GM12891 (cell line): ENCODE results near the gene TCEANC.
A peak's percentile ranks its signal among the peaks of the same experiment; 100 is the strongest.

ENCODE experiments used
- DNase-seq: peaks from one replicate; pipeline ENCODE4 v3.0.0; 2011; ENCODE audit warnings: low spot score; ENCODE audit not compliant: insufficient read length
- FAIRE-seq: peaks from 2 replicates; lab custom pipeline; 2011; peaks lifted over from hg19 to GRCh38; lab: Jason Lieb, UNC
- PAX5 ChIP-seq: IDR thresholded peaks from 2 replicates; pipeline ENCODE4 v1.6.1; 2011; ENCODE audit warnings: low read length, moderate library complexity, mild to moderate bottlenecking; ENCODE audit not compliant: insufficient read depth, severe bottlenecking
- POLR2A ChIP-seq: IDR thresholded peaks from 2 replicates; pipeline ENCODE4 v1.6.1; 2011; ENCODE audit warnings: low read depth, low read length, control low read depth
- POLR2AphosphoS5 ChIP-seq: IDR thresholded peaks from 2 replicates; pipeline ENCODE4 v1.6.1; 2011; ENCODE audit warnings: low read depth, low read length, control low read depth
- POU2F2 ChIP-seq: IDR thresholded peaks from 2 replicates; pipeline ENCODE4 v1.6.1; 2011; ENCODE audit warnings: low read depth, mild to moderate bottlenecking, control low read depth, low read length, moderate library complexity
- SPI1 ChIP-seq: IDR thresholded peaks from 2 replicates; pipeline ENCODE4 v1.6.1; 2011; ENCODE audit warnings: low read depth, low read length, control low read depth
- TAF1 ChIP-seq: IDR thresholded peaks from 2 replicates; pipeline ENCODE4 v1.6.1; 2011; ENCODE audit warnings: low read depth, low read length, control low read depth

Gene TCEANC

GRCh38 chrX:13689741-13690211 is 36.8 kb downstream of the TCEANC start:
- DNase-seq = no peak
- FAIRE-seq = no peak
- no peak for TF ChIP-seq POU2F2
- no peak for TF ChIP-seq POLR2AphosphoS5
- no peak for TF ChIP-seq SPI1
- TF ChIP-seq PAX5 = no peak
- TF ChIP-seq TAF1 = no peak
- no peak for TF ChIP-seq POLR2A

GRCh38 chrX:13690836-13691235 is 37.9 kb downstream of the TCEANC start:
- FAIRE-seq (peak; percentile 75), DNase-seq (no peak)
- TF ChIP-seq POLR2A = no peak
- TF ChIP-seq SPI1 = no peak
- no peak for TF ChIP-seq POLR2AphosphoS5
- no peak for TF ChIP-seq PAX5
- TF ChIP-seq TAF1 = no peak
- TF ChIP-seq POU2F2 = no peak

- no peak for DNase-seq
- FAIRE-seq = no peak
- TF ChIP-seq POLR2AphosphoS5 = no peak
- no peak for TF ChIP-seq PAX5
- no peak for TF ChIP-seq POU2F2
- no peak for TF ChIP-seq POLR2A
- TF ChIP-seq TAF1 = no peak
- TF ChIP-seq SPI1 = no peak
Observed at GRCh38 chrX:13691841-13692371, 39.0 kb downstream of the TCEANC start.

- FAIRE-seq (peak; percentile 54), DNase-seq (no peak)
- no peak for TF ChIP-seq POLR2AphosphoS5
- TF ChIP-seq TAF1 = no peak
- no peak for TF ChIP-seq POU2F2
- no peak for TF ChIP-seq PAX5
- no peak for TF ChIP-seq SPI1
- TF ChIP-seq POLR2A = no peak
Observed at GRCh38 chrX:13692771-13693231, 39.9 kb downstream of the TCEANC start.

- no peak for DNase-seq
- TF ChIP-seq POLR2A (no peak), POU2F2 (no peak), TAF1 (no peak), POLR2AphosphoS5 (no peak), PAX5 (no peak), SPI1 (peak; percentile 87)
- FAIRE-seq = peak; percentile 40
Observed at GRCh38 chrX:13693341-13693961, 40.5 kb downstream of the TCEANC start.

GRCh38 chrX:13694359-13694758 is 41.4 kb downstream of the TCEANC start:
- no peak for TF ChIP-seq SPI1
- TF ChIP-seq POU2F2 = no peak
- no peak for TF ChIP-seq TAF1
- no peak for TF ChIP-seq POLR2AphosphoS5
- TF ChIP-seq POLR2A = no peak
- no peak for TF ChIP-seq PAX5
- no peak for FAIRE-seq
- no peak for DNase-seq

- TF ChIP-seq POLR2A (no peak), POLR2AphosphoS5 (no peak), SPI1 (no peak), TAF1 (no peak), POU2F2 (no peak), PAX5 (no peak)
- DNase-seq (no peak), FAIRE-seq (no peak)
Observed at GRCh38 chrX:13694983-13695382, 42.0 kb downstream of the TCEANC start.

GRCh38 chrX:13695601-13696115 is 42.7 kb downstream of the TCEANC start:
- FAIRE-seq (peak; percentile 77), DNase-seq (no peak)
- no peak for TF ChIP-seq POU2F2
- TF ChIP-seq PAX5 = no peak
- TF ChIP-seq POLR2AphosphoS5 = no peak
- no peak for TF ChIP-seq TAF1
- TF ChIP-seq SPI1 = no peak

GRCh38 chrX:13697455-13697854 is 44.5 kb downstream of the TCEANC start:
- TF ChIP-seq POLR2AphosphoS5 = no peak
- no peak for TF ChIP-seq POU2F2
- no peak for TF ChIP-seq PAX5
- no peak for DNase-seq
- peak; percentile 85 for FAIRE-seq
